OCI-LY3 (cell line): Measurements from ENCODE around the gene THAP11.
"Not testable (repeated sequence)": the region's sequence is repeated elsewhere in the genome, so short reads cannot be mapped to it uniquely, and the experiment has no call there.

Experiments
- EZH2phosphoT487 ChIP-seq: fragments of 200-600 bp; shearing (Covaris generic); IDR thresholded peaks from 2 replicates; pipeline ENCODE4 v1.6.1; 2018; ENCODE audit warnings: antibody characterized with exemption, mixed run types, low read depth
- TF ChIP-seq, protein P1 (sequence below): fragments of 200-600, 300-600 bp; sonication (generic); IDR thresholded peaks from 2 replicates; pipeline ENCODE4 v1.5.1; 2014; ENCODE audit warnings: antibody characterized with exemption, low read length, low read depth

GRCh38 chr16:67837190-67837589 is 4.9 kb upstream of the THAP11 start:
- TF ChIP-seq, protein P1, sequence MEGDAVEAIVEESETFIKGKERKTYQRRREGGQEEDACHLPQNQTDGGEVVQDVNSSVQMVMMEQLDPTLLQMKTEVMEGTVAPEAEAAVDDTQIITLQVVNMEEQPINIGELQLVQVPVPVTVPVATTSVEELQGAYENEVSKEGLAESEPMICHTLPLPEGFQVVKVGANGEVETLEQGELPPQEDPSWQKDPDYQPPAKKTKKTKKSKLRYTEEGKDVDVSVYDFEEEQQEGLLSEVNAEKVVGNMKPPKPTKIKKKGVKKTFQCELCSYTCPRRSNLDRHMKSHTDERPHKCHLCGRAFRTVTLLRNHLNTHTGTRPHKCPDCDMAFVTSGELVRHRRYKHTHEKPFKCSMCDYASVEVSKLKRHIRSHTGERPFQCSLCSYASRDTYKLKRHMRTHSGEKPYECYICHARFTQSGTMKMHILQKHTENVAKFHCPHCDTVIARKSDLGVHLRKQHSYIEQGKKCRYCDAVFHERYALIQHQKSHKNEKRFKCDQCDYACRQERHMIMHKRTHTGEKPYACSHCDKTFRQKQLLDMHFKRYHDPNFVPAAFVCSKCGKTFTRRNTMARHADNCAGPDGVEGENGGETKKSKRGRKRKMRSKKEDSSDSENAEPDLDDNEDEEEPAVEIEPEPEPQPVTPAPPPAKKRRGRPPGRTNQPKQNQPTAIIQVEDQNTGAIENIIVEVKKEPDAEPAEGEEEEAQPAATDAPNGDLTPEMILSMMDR, result not testable (repeated sequence)
- not testable (repeated sequence) for TF ChIP-seq EZH2phosphoT487
